HEK293 (cell line): ENCODE data around the gene C2orf74.

Experiments used
- ATF2 ChIP-seq: fragments of 450-650 bp; formaldehyde crosslinking; IDR thresholded peaks from 2 replicates; pipeline ENCODE4 v1.5.1; 2016; ENCODE audit warnings: missing biosample characterization, missing genetic modification characterization, low read depth
- MYNN ChIP-seq: fragments of 450-650 bp; formaldehyde crosslinking; IDR thresholded peaks from 2 replicates; pipeline ENCODE4 v1.5.1; 2016; ENCODE audit warnings: missing biosample characterization, missing genetic modification characterization, borderline replicate concordance
- ZBTB21 ChIP-seq: fragments of 450-650 bp; formaldehyde crosslinking; IDR thresholded peaks from 2 replicates; pipeline ENCODE4 v1.5.1; 2017; ENCODE audit warnings: missing biosample characterization, missing genetic modification characterization
- ZEB2 ChIP-seq: fragments of 450-650 bp; formaldehyde crosslinking; IDR thresholded peaks from 2 replicates; pipeline ENCODE4 v1.5.1; 2016; ENCODE audit warnings: missing biosample characterization, missing genetic modification characterization
- ZFHX2 ChIP-seq: fragments of 450-650 bp; formaldehyde crosslinking; conservative IDR thresholded peaks from 2 replicates; pipeline ENCODE4 v1.5.1; 2016; ENCODE audit warnings: missing biosample characterization, missing genetic modification characterization
- ZFP37 ChIP-seq: fragments of 450-650 bp; formaldehyde crosslinking; IDR thresholded peaks from 2 replicates; pipeline ENCODE4 v1.5.1; 2016; ENCODE audit warnings: missing biosample characterization, missing genetic modification characterization
- ZNF138 ChIP-seq: fragments of 450-650 bp; formaldehyde crosslinking; IDR thresholded peaks from 2 replicates; pipeline ENCODE4 v1.5.1; 2016; ENCODE audit warnings: missing biosample characterization, missing genetic modification characterization, borderline replicate concordance
- ZNF214 ChIP-seq: fragments of 450-650 bp; formaldehyde crosslinking; IDR thresholded peaks from 2 replicates; pipeline ENCODE4 v1.5.1; 2017; ENCODE audit warnings: missing biosample characterization, mild to moderate bottlenecking, missing genetic modification characterization, borderline replicate concordance
- ZNF223 ChIP-seq: fragments of 450-650 bp; formaldehyde crosslinking; IDR thresholded peaks from 2 replicates; pipeline ENCODE4 v1.5.1; 2016; ENCODE audit warnings: missing biosample characterization, missing genetic modification characterization
- ZNF292 ChIP-seq: fragments of 450-650 bp; formaldehyde crosslinking; IDR thresholded peaks from 2 replicates; pipeline ENCODE4 v1.5.1; 2016; ENCODE audit warnings: low read depth, missing biosample characterization, missing genetic modification characterization, borderline replicate concordance
- ZNF341 ChIP-seq: fragments of 450-650 bp; formaldehyde crosslinking; IDR thresholded peaks from 2 replicates; pipeline ENCODE4; 2016; ENCODE audit warnings: low read depth, missing biosample characterization, missing genetic modification characterization
- ZNF354C ChIP-seq: fragments of 450-650 bp; formaldehyde crosslinking; IDR thresholded peaks from 2 replicates; pipeline ENCODE4 v1.5.1; 2016; ENCODE audit warnings: missing biosample characterization, missing genetic modification characterization, low read depth, borderline replicate concordance
- ZNF529 ChIP-seq: fragments of 450-650 bp; formaldehyde crosslinking; IDR thresholded peaks from 2 replicates; pipeline ENCODE4 v1.5.1; 2017; ENCODE audit warnings: missing genetic modification characterization, missing biosample characterization; ENCODE audit not compliant: insufficient replicate concordance
- ZNF558 ChIP-seq: fragments of 450-650 bp; formaldehyde crosslinking; IDR thresholded peaks from 2 replicates; pipeline ENCODE4 v1.5.1; 2016; ENCODE audit warnings: missing biosample characterization, missing genetic modification characterization
- ZNF600 ChIP-seq: fragments of 450-650 bp; formaldehyde crosslinking; IDR thresholded peaks from 2 replicates; pipeline ENCODE4 v1.5.1; 2016; ENCODE audit warnings: missing biosample characterization, missing genetic modification characterization
- ZNF768 ChIP-seq: fragments of 450-650 bp; formaldehyde crosslinking; IDR thresholded peaks from 2 replicates; pipeline ENCODE4 v1.5.1; 2018; ENCODE audit warnings: missing biosample characterization, mild to moderate bottlenecking, missing genetic modification characterization
- ZNF792 ChIP-seq: fragments of 450-650 bp; formaldehyde crosslinking; IDR thresholded peaks from 2 replicates; pipeline ENCODE4 v1.5.1; 2016; ENCODE audit warnings: missing biosample characterization, missing genetic modification characterization
- ZSCAN23 ChIP-seq: fragments of 450-650 bp; formaldehyde crosslinking; IDR thresholded peaks from 2 replicates; pipeline ENCODE4 v1.5.1; 2016; ENCODE audit warnings: missing biosample characterization, missing genetic modification characterization
- ZSCAN30 ChIP-seq: fragments of 450-650 bp; IDR thresholded peaks from 2 replicates; pipeline ENCODE4 v1.5.1; 2018; ENCODE audit warnings: missing biosample characterization, mild to moderate bottlenecking, missing genetic modification characterization, moderate library complexity
- TF ChIP-seq, protein P1 (sequence below): fragments of 450-650 bp; formaldehyde crosslinking; IDR thresholded peaks from 2 replicates; pipeline ENCODE4 v1.5.1; 2016; ENCODE audit warnings: missing biosample characterization, missing genetic modification characterization, borderline replicate concordance
- TF ChIP-seq, protein P2 (sequence below): fragments of 450-650 bp; formaldehyde crosslinking; conservative IDR thresholded peaks from 2 replicates; pipeline ENCODE4 v1.5.1; 2016; ENCODE audit warnings: low read depth, missing biosample characterization, missing genetic modification characterization
- TF ChIP-seq, protein P3 (sequence below): fragments of 450-650 bp; formaldehyde crosslinking; IDR thresholded peaks from 2 replicates; pipeline ENCODE4 v1.5.1; 2016; ENCODE audit warnings: missing biosample characterization, missing genetic modification characterization, borderline replicate concordance

Gene C2orf74

DNA sequence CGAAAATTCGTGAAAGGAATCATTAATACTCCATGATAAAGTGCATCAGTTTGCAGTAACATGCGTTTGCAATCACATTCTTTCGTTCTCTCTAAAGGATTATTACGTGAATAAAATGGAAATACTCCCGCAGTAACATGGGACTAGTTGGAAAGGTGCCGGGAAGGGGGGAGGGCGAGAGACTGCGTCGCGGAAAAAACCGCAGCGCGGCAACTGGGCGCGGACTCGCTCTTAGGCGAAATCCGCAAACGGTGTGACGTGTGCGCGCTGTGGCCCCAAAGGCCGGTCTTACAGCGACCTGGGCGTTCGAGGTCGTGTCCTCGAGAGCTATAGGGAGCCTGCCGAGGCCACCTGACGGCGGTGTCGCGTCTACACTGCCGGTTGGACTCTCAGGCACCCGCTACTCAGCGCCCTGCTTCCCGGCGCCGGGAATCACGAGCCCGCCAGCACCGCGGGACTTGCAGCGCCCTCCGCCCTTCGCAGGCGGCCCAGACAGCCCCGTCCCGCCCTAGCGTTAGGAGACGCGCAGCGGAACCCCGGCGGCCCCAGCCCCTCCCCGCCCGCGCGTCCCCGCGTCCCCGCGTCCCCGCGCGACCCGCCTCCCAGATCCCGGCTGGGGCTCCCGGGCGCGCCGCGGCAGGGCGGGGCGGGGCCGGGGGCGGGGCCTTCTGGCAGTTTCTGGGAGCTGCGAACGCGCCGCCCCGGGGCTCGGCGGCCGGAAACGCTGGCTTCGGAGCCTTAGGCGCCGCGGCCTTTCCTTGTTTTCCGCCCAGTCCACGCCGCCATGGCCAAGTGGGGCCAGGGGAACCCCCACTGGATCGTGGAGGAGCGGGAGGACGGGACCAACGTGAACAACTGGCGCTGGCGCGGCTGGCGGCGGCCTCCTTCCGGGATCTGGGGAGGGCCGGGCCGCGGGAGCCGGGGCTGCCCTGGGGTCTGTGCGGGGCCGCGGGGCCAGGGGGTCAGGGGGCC, 15.1 kb downstream of the C2orf74 start (continued):
- TF ChIP-seq ZNF558 (tag by site-specific recombination) (no peak), ZEB2 (tag by site-specific recombination) (peak; percentile 82), ZNF341 (tag by site-specific recombination) (no peak), ZSCAN23 (tag by site-specific recombination) (0 out of 2 replicates have a peak, but pooled peaks have one; percentile 48), ZNF292 (tag by site-specific recombination) (no peak), ZNF138 (no peak), ZFHX2 (tag by site-specific recombination) (no peak), ZSCAN30 (tag by site-specific recombination) (peak; percentile 83), ZNF529 (tag by site-specific recombination) (no peak), ZNF214 (tag by site-specific recombination) (no peak), ZNF223 (tag by site-specific recombination) (0 out of 2 replicates have a peak, but pooled peaks have one; percentile 14), ZFP37 (peak; percentile 66; the same call in 1 of the 2 replicates), ZNF354C (no peak), MYNN (tag by site-specific recombination) (no peak), ZBTB21 (tag by site-specific recombination) (peak; percentile 74; the same call in 1 of the 2 replicates), ZNF600 (tag by site-specific recombination) (peak; percentile 70), ZNF792 (tag by site-specific recombination) (peak; percentile 81; the same call in 1 of the 2 replicates), ATF2 (no peak), ZNF768 (tag by site-specific recombination) (no peak)
- TF ChIP-seq, protein P1, sequence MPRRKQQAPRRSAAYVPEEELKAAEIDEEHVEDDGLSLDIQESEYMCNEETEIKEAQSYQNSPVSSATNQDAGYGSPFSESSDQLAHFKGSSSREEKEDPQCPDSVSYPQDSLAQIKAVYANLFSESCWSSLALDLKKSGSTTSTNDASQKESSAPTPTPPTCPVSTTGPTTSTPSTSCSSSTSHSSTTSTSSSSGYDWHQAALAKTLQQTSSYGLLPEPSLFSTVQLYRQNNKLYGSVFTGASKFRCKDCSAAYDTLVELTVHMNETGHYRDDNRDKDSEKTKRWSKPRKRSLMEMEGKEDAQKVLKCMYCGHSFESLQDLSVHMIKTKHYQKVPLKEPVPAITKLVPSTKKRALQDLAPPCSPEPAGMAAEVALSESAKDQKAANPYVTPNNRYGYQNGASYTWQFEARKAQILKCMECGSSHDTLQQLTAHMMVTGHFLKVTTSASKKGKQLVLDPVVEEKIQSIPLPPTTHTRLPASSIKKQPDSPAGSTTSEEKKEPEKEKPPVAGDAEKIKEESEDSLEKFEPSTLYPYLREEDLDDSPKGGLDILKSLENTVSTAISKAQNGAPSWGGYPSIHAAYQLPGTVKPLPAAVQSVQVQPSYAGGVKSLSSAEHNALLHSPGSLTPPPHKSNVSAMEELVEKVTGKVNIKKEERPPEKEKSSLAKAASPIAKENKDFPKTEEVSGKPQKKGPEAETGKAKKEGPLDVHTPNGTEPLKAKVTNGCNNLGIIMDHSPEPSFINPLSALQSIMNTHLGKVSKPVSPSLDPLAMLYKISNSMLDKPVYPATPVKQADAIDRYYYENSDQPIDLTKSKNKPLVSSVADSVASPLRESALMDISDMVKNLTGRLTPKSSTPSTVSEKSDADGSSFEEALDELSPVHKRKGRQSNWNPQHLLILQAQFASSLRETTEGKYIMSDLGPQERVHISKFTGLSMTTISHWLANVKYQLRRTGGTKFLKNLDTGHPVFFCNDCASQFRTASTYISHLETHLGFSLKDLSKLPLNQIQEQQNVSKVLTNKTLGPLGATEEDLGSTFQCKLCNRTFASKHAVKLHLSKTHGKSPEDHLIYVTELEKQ (tag by site-specific recombination), result 0 out of 2 replicates have a peak, but pooled peaks have one; percentile 15
- TF ChIP-seq, protein P2, sequence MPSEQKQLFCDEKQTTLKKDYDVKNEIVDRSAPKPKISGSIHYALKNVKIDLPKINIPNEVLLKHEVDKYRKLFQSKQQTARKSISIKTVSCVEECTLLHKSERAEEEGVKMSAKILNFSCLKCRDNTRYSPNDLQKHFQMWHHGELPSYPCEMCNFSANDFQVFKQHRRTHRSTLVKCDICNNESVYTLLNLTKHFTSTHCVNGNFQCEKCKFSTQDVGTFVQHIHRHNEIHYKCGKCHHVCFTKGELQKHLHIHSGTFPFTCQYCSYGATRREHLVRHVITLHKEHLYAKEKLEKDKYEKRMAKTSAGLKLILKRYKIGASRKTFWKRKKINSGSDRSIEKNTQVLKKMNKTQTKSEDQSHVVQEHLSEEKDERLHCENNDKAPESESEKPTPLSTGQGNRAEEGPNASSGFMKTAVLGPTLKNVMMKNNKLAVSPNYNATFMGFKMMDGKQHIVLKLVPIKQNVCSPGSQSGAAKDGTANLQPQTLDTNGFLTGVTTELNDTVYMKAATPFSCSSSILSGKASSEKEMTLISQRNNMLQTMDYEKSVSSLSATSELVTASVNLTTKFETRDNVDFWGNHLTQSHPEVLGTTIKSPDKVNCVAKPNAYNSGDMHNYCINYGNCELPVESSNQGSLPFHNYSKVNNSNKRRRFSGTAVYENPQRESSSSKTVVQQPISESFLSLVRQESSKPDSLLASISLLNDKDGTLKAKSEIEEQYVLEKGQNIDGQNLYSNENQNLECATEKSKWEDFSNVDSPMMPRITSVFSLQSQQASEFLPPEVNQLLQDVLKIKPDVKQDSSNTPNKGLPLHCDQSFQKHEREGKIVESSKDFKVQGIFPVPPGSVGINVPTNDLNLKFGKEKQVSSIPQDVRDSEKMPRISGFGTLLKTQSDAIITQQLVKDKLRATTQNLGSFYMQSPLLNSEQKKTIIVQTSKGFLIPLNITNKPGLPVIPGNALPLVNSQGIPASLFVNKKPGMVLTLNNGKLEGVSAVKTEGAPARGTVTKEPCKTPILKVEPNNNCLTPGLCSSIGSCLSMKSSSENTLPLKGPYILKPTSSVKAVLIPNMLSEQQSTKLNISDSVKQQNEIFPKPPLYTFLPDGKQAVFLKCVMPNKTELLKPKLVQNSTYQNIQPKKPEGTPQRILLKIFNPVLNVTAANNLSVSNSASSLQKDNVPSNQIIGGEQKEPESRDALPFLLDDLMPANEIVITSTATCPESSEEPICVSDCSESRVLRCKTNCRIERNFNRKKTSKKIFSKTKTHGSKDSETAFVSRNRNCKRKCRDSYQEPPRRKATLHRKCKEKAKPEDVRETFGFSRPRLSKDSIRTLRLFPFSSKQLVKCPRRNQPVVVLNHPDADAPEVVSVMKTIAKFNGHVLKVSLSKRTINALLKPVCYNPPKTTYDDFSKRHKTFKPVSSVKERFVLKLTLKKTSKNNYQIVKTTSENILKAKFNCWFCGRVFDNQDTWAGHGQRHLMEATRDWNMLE (tag by site-specific recombination), result no peak
- TF ChIP-seq, protein P3, sequence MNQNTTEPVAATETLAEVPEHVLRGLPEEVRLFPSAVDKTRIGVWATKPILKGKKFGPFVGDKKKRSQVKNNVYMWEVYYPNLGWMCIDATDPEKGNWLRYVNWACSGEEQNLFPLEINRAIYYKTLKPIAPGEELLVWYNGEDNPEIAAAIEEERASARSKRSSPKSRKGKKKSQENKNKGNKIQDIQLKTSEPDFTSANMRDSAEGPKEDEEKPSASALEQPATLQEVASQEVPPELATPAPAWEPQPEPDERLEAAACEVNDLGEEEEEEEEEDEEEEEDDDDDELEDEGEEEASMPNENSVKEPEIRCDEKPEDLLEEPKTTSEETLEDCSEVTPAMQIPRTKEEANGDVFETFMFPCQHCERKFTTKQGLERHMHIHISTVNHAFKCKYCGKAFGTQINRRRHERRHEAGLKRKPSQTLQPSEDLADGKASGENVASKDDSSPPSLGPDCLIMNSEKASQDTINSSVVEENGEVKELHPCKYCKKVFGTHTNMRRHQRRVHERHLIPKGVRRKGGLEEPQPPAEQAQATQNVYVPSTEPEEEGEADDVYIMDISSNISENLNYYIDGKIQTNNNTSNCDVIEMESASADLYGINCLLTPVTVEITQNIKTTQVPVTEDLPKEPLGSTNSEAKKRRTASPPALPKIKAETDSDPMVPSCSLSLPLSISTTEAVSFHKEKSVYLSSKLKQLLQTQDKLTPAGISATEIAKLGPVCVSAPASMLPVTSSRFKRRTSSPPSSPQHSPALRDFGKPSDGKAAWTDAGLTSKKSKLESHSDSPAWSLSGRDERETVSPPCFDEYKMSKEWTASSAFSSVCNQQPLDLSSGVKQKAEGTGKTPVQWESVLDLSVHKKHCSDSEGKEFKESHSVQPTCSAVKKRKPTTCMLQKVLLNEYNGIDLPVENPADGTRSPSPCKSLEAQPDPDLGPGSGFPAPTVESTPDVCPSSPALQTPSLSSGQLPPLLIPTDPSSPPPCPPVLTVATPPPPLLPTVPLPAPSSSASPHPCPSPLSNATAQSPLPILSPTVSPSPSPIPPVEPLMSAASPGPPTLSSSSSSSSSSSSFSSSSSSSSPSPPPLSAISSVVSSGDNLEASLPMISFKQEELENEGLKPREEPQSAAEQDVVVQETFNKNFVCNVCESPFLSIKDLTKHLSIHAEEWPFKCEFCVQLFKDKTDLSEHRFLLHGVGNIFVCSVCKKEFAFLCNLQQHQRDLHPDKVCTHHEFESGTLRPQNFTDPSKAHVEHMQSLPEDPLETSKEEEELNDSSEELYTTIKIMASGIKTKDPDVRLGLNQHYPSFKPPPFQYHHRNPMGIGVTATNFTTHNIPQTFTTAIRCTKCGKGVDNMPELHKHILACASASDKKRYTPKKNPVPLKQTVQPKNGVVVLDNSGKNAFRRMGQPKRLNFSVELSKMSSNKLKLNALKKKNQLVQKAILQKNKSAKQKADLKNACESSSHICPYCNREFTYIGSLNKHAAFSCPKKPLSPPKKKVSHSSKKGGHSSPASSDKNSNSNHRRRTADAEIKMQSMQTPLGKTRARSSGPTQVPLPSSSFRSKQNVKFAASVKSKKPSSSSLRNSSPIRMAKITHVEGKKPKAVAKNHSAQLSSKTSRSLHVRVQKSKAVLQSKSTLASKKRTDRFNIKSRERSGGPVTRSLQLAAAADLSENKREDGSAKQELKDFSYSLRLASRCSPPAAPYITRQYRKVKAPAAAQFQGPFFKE (tag by site-specific recombination), result no peak
